IMR-90 (cell line): ENCODE data around the gene PNMA6E. TPM values are rescaled to one million over a fixed set of nuclear protein-coding genes. Genes with fewer than 3 reads are reported as not detected.

Source experiments
- ATAC-seq: fragments of 200-7000 bp; cut with Tn5 transposase; 2 replicates; pipeline ENCODE4 v1.9.1; 2020; ENCODE audit warnings: low read depth, mild to moderate bottlenecking, moderate library complexity
- BruUV-seq: library from RNA; stranded (reverse); fragments of 400-500 nt; replicated peaks from 2 replicates; lab custom pipeline; 2021; lab: Mats Ljungman, UMichigan
- CTCF ChIA-PET: fragments of 300-600 bp; formaldehyde crosslinking; extraction: SDS; loops from one replicate; lab custom pipeline; 2021; ENCODE audit warnings: antibody characterized with exemption; lab: Yijun Ruan, JAX
- POLR2A ChIA-PET: fragments of 300-600 bp; sonication (Branson Sonifier 250); formaldehyde crosslinking; loops from one replicate; lab custom pipeline; 2022; ENCODE audit warnings: antibody characterized with exemption; ENCODE audit not compliant: unreplicated experiment; lab: Charles Lee
- DNase-seq: peaks from one replicate; pipeline ENCODE4 v3.0.0; 2013
- H2AFZ ChIP-seq: replicated peaks from 2 replicates; pipeline ENCODE3; 2013; ENCODE audit warnings: low read length, mild to moderate bottlenecking; ENCODE audit not compliant: poor library complexity
- H2AK5ac ChIP-seq: 2 replicates; pipeline ENCODE4 v1.6.1; 2013; ENCODE audit warnings: low read depth, low read length, inconsistent platforms
- H2AK9ac ChIP-seq: replicated peaks from 2 replicates; pipeline ENCODE3; 2013; ENCODE audit warnings: mild to moderate bottlenecking, low read depth, low read length, moderate library complexity; ENCODE audit not compliant: poor library complexity
- H2BK120ac ChIP-seq: 2 replicates; pipeline ENCODE4 v1.6.1; 2013; ENCODE audit warnings: low read depth, low read length, inconsistent platforms
- H2BK15ac ChIP-seq: 3 replicates; pipeline ENCODE4 v1.6.1; 2013; ENCODE audit warnings: low read depth, low read length, inconsistent platforms
- H2BK20ac ChIP-seq: 2 replicates; pipeline ENCODE4 v1.6.1; 2013; ENCODE audit warnings: low read depth, mild to moderate bottlenecking, inconsistent platforms, low read length, moderate library complexity
- H2BK5ac ChIP-seq: 2 replicates; pipeline ENCODE4 v1.6.1; 2013; ENCODE audit warnings: mild to moderate bottlenecking, low read depth, low read length, inconsistent platforms; ENCODE audit not compliant: poor library complexity, severe bottlenecking
- H3K14ac ChIP-seq: replicated peaks from 2 replicates; pipeline ENCODE4 v1.6.1; 2013; ENCODE audit warnings: low read depth, low read length, inconsistent platforms
- H3K18ac ChIP-seq: 2 replicates; pipeline ENCODE4 v1.6.1; 2013; ENCODE audit warnings: low read depth, low read length, control low read depth
- H3K23ac ChIP-seq: 2 replicates; pipeline ENCODE4 v1.6.1; 2013; ENCODE audit warnings: low read depth, low read length, inconsistent platforms
- H3K27ac ChIP-seq: 2 replicates; pipeline ENCODE4 v1.5.1; 2013; ENCODE audit warnings: mild to moderate bottlenecking, control low read depth, low read length; ENCODE audit not compliant: insufficient read depth
- H3K27me3 ChIP-seq: 2 replicates; pipeline ENCODE4 v1.6.1; 2013; ENCODE audit warnings: low read length; ENCODE audit not compliant: control insufficient read depth, insufficient read depth
- H3K36me3 ChIP-seq: 2 replicates; pipeline ENCODE4 v1.6.1; 2013; ENCODE audit warnings: low read length, mixed read lengths; ENCODE audit not compliant: control insufficient read depth, insufficient read depth
- H3K4ac ChIP-seq: 2 replicates; pipeline ENCODE4 v1.6.1; 2013; ENCODE audit warnings: low read depth, low read length, inconsistent platforms
- H3K4me1 ChIP-seq: 2 replicates; pipeline ENCODE4 v1.6.1; 2013; ENCODE audit warnings: low read length, mixed read lengths; ENCODE audit not compliant: control insufficient read depth, insufficient read depth
- H3K4me2 ChIP-seq: 2 replicates; pipeline ENCODE4 v1.6.1; 2013; ENCODE audit warnings: low read depth, mild to moderate bottlenecking, control low read depth, low read length, moderate library complexity
- H3K4me3 ChIP-seq: 2 replicates; pipeline ENCODE4 v1.5.1; 2013; ENCODE audit warnings: low read depth, mild to moderate bottlenecking, control low read depth, low read length, moderate library complexity; ENCODE audit not compliant: insufficient read depth
- H3K56ac ChIP-seq: 2 replicates; pipeline ENCODE4 v1.6.1; 2013; ENCODE audit warnings: low read length, inconsistent platforms; ENCODE audit not compliant: insufficient read depth; ENCODE audit errors: extremely low read depth
- H3K79me1 ChIP-seq, 2 experiments: 2 replicates each; pipeline ENCODE4 v1.6.1; 2013; ENCODE audit warnings: low read length in 2 of 2, inconsistent platforms in 1 of 2, low read depth in 1 of 2
- H3K9ac ChIP-seq: 2 replicates; pipeline ENCODE4 v1.6.1; 2013; ENCODE audit warnings: low read depth, low read length, control low read depth
- H3K9me1 ChIP-seq: 2 replicates; pipeline ENCODE4 v1.6.1; 2013; ENCODE audit warnings: low read length, inconsistent platforms; ENCODE audit not compliant: insufficient read depth
- H3K9me3 ChIP-seq: 2 replicates; pipeline ENCODE4 v1.6.1; 2013; ENCODE audit warnings: low read length; ENCODE audit not compliant: control insufficient read depth, insufficient read depth
- H4K20me1 ChIP-seq: 2 replicates; pipeline ENCODE4 v1.6.1; 2013; ENCODE audit warnings: low read length, inconsistent platforms; ENCODE audit not compliant: insufficient read depth
- H4K5ac ChIP-seq: 2 replicates; pipeline ENCODE4 v1.6.1; 2013; ENCODE audit warnings: mild to moderate bottlenecking, low read depth, low read length, control low read depth
- H4K8ac ChIP-seq, 2 experiments: 2 replicates each; pipeline ENCODE4 v1.6.1; 2013; ENCODE audit warnings: low read depth in 2 of 2, low read length in 2 of 2, control low read depth in 1 of 2, inconsistent platforms in 1 of 2
- H4K91ac ChIP-seq: 2 replicates; pipeline ENCODE4 v1.6.1; 2013; ENCODE audit warnings: low read depth, low read length, inconsistent platforms; ENCODE audit not compliant: insufficient read depth
- CEBPB ChIP-seq: IDR thresholded peaks from 2 replicates; pipeline ENCODE4 v1.6.1; 2012; ENCODE audit warnings: low read depth, low read length, improper control_type of control experiment
- CHD1 ChIP-seq: IDR thresholded peaks from 2 replicates; pipeline ENCODE4 v1.6.1; 2012; ENCODE audit warnings: low read depth, low read length, improper control_type of control experiment
- MAFK ChIP-seq: IDR thresholded peaks from 2 replicates; pipeline ENCODE4 v1.6.1; 2012; ENCODE audit warnings: low read depth, low read length, improper control_type of control experiment
- RAD21 ChIP-seq: IDR thresholded peaks from 2 replicates; pipeline ENCODE4 v1.6.1; 2012; ENCODE audit warnings: low read length, improper control_type of control experiment
- RFX5 ChIP-seq: IDR thresholded peaks from 2 replicates; pipeline ENCODE4 v1.8.0; 2012; ENCODE audit warnings: low read depth, mild to moderate bottlenecking, low read length, moderate library complexity
- WGBS, 2 experiments: methylation state at CpG; one replicate each; pipeline versions ENCODE4 v1.1.5 to v1.1.7; 2013; ENCODE audit warnings: missing lambda C conversion rate in 2 of 2; ENCODE audit not compliant: insufficient read length in 1 of 2; ENCODE audit errors: extremely low coverage in 2 of 2; 5-methylcytosine and 5-hydroxymethylcytosine counted together
- dilution Hi-C: fragments of 300-500 bp; cut with HindIII; formaldehyde crosslinking; loops from one replicate; pipeline ENCODE4 v1.14.3; 2018; ENCODE audit warnings: low sequenced_read_pairs; ENCODE audit not compliant: unreplicated experiment
- in situ Hi-C: fragments of 300-500 bp; cut with MboI; formaldehyde crosslinking; loops from 3 replicates; pipeline ENCODE4 v1.14.3; 2019; ENCODE audit warnings: low sequenced_read_pairs, inconsistent platforms, mixed read lengths
- intact Hi-C: fragments of 100-400 bp; cut with micrococcal nuclease; formaldehyde crosslinking; loops from 2 replicates; pipeline ENCODE4 v1.10.0; 2022
- polyA plus RNA-seq, 3 experiments: library from polyadenylated mRNA; depleted of rRNA; stranded (reverse); fragments of >200 nt; gene quantifications; 2 replicates each; pipeline ENCODE4 v1.2.3, GENCODE V29; 2012; ENCODE audit warnings: low replicate concordance in 1 of 3
- total RNA-seq: library from RNA; depleted of rRNA; stranded (reverse); fragments of >200 nt; gene quantifications from 2 replicates; pipeline ENCODE4 v1.2.3, GENCODE V29; 2012

Gene PNMA6E
- total and polyA plus RNA-seq, 2 of the 4 experiments (the other 2 are of a cell fraction), result not detected

- Histone ChIP-seq H2BK120ac (no peak overlapping the region), H3K14ac (no peak overlapping the region), H2BK5ac (no peak overlapping the region), H3K27me3 (peaks cover 15% of the 10 kb centered on the region), H3K9me3 (peaks cover 4% of the 10 kb centered on the region; the same call in 1 of the 2 replicates), H3K27ac (no peak overlapping the region), H4K5ac (no peak overlapping the region), H3K4ac (no peak overlapping the region), H3K79me1 (no peaks in the 10 kb centered on the region), H2AK5ac (no peak overlapping the region), H3K9me1 (no peaks in the 10 kb centered on the region), H3K36me3 (no peaks in the 10 kb centered on the region), H3K4me1 (no peaks in the 10 kb centered on the region), H3K23ac (no peak overlapping the region), H3K9ac (no peak overlapping the region), H2BK15ac (no peak overlapping the region), H2AFZ (no peak overlapping the region), H3K4me2 (no peak overlapping the region), H3K56ac (no peak overlapping the region), H3K4me3 (no peak overlapping the region), H3K18ac (no peak overlapping the region), H4K91ac (no peak overlapping the region), H4K20me1 (no peaks in the 10 kb centered on the region), H2BK20ac (no peak overlapping the region), H2AK9ac (no peak overlapping the region), H4K8ac (no peak overlapping the region)
- ChIA-PET CTCF (no interaction called here), POLR2A (no interaction called here)
- in situ Hi-C loops, result loop anchor here (25.0 kb wide), 1 partner anchor 226 kb away; the partner anchor contains the start of gene MAGEA1
- intact Hi-C loops, result no loop called here
- no CpG with 5 or more reads among the region's 11 CpGs for WGBS, 2 experiments
- no TSS peak for BruUV-seq
- dilution Hi-C loops, result no loop called here
- TF ChIP-seq MAFK (no peak), RAD21 (no peak), CEBPB (no peak), RFX5 (no peak), CHD1 (no peak)
- ATAC-seq (no peak), DNase-seq (no peak)
These were observed 12.6 kb upstream of the PNMA6E start for GRCh38 chrX:153413731-153414130.
